Heart left ventricle (tissue), 16 donors: ENCODE data around the gene YDJC. TPM values are rescaled to one million over a fixed set of nuclear protein-coding genes. Genes with fewer than 3 reads are reported as not detected.

Experiments
- ATAC-seq, 4 donors: fragments of 200-7000 bp; cut with Tn5 transposase; one replicate each; pipeline ENCODE4 v1.9.1; 2020 to 2022; ENCODE audit warnings: moderate library complexity in 4 of 4, mild to moderate bottlenecking in 3 of 4, moderate number of reproducible peaks in 1 of 4
- DNase-seq, 5 donors: peaks; one replicate each; pipeline ENCODE4 v3.0.0-alpha.2; 2020
- H3K27ac ChIP-seq, 12 donors: fragments of 200-600 bp; sonication (generic) in 4 of 12; one replicate each; pipeline versions ENCODE4 v1.5.0 to v1.8.0; 2016 to 2022; ENCODE audit warnings: mild to moderate bottlenecking in 2 of 12
- H3K27me3 ChIP-seq, 9 donors: fragments of 200-600 bp; sonication (generic) in 2 of 9; one replicate each; pipeline versions ENCODE4 v1.5.1 to v1.8.0; 2016 to 2022; ENCODE audit warnings: mild to moderate bottlenecking in 3 of 9
- H3K36me3 ChIP-seq, 9 donors: fragments of 200-600 bp; sonication (generic) in 2 of 9; one replicate each; pipeline versions ENCODE4 v1.5.0 to v1.8.0; 2018 to 2022; ENCODE audit warnings: mild to moderate bottlenecking in 2 of 9
- H3K4me1 ChIP-seq, 12 donors: fragments of 200-600 bp; sonication (generic) in 4 of 12; one replicate each; pipeline versions ENCODE4 v1.5.0 to v1.8.0; 2016 to 2022; ENCODE audit warnings: mild to moderate bottlenecking in 3 of 12
- H3K4me3 ChIP-seq, 12 donors: fragments of 200-600 bp; sonication (generic) in 4 of 12; one replicate each; pipeline versions ENCODE4 v1.5.0 to v1.8.0; 2017 to 2022; ENCODE audit warnings: mild to moderate bottlenecking in 9 of 12, moderate library complexity in 4 of 12
- H3K9me3 ChIP-seq, 12 donors: fragments of 200-600 bp; sonication (generic) in 4 of 12; one replicate each; pipeline versions ENCODE4 v1.5.0 to v1.8.0; 2016 to 2022; ENCODE audit warnings: mild to moderate bottlenecking in 1 of 12
- POLR2A ChIP-seq, 2 donors: fragments of 450-650 bp; IDR thresholded peaks; one replicate each; pipeline ENCODE4 v1.6.1; 2017; ENCODE audit warnings: antibody characterized with exemption in 2 of 2, mild to moderate bottlenecking in 2 of 2, moderate library complexity in 2 of 2
- WGBS, 4 donors: extraction: QIAGEN DNeasy Blood & Tissue Kit in 2 of 4; methylation state at CpG; one replicate each; pipeline versions ENCODE4 v1.1.5 to v1.1.7; 2013 to 2018; 5-methylcytosine and 5-hydroxymethylcytosine counted together
- intact Hi-C, 10 donors: fragments of 100-400 bp; cut with DNase I; formaldehyde crosslinking; loops; one replicate each; pipeline versions ENCODE4 v1.11.1 to v1.14.2; 2022
- polyA plus RNA-seq, 2 donors: library from polyadenylated mRNA; stranded (reverse); fragments of 200-250 nt; gene quantifications; one replicate each; pipeline ENCODE4 v1.2.3, GENCODE V29; 2013
- total RNA-seq, 9 donors: library from RNA; depleted of rRNA in 2 of 9; stranded (reverse); fragments of >200 nt in 2 of 9; fragmentation: NEBNext Ultra II Directional in 3 of 9; extraction: Animal tissue kit (Norgen Biotek cat#: 25700) in 3 of 9; gene quantifications; one replicate each; pipeline versions ENCODE4 v1.1.0 to v1.2.4, GENCODE V29; 2016 to 2023
- TF ChIP-seq, protein P1 (sequence below), 12 donors: fragments of 200-600 bp; sonication (generic) in 4 of 12; IDR thresholded peaks; one replicate each; pipeline versions ENCODE4 v1.5.0 to v1.8.0; 2018 to 2022; ENCODE audit warnings: antibody characterized with exemption in 12 of 12, mild to moderate bottlenecking in 5 of 12
- donor health status: ischemic (EF 13 %, LVEDD 7.1; RV severe dilation, severe dysfunction).
- donor health status: healthy with polysubstance abuse.
- donor health status: DM: no; HTN: yes; CAD: no.
- donor health status: DM: no; HTN: no; CAD: no.
- donor health status: ischemic (EF 25% LVEDD 6.9; RV normal size, moderate dysfunction).
- donor health status: ischemic (EF 25% LVEDD 5.7; RV mildly dilated, moderate dysfunction).
- donor health status: healthy.
- donor health status: DM: yes; HTN: yes; CAD: no.
- donor health status: ischemic (EF 35%, LVEDD 5.7; RV mildly dilated, moderate dysfunction).
- donor health status: nonischemic (EF 11% LVEDD 7.7; RV severe dilation, severe dysfunction).
- donor health status: DM: yes; HTN: yes; CAD: no.
- donor health status: PGD.
- donor health status: ischemic (EF 29% LVEDD 5.4; RV normal size, mild dysfunction).
- donor health status: nonischemic (EF 23%, LVEDD 6.1; RV moderate dilation, normal function).

YDJC gene
- total and polyA plus RNA-seq, 11 donors: 3.0 to 19.8 (median 5.5) TPM

DNA sequence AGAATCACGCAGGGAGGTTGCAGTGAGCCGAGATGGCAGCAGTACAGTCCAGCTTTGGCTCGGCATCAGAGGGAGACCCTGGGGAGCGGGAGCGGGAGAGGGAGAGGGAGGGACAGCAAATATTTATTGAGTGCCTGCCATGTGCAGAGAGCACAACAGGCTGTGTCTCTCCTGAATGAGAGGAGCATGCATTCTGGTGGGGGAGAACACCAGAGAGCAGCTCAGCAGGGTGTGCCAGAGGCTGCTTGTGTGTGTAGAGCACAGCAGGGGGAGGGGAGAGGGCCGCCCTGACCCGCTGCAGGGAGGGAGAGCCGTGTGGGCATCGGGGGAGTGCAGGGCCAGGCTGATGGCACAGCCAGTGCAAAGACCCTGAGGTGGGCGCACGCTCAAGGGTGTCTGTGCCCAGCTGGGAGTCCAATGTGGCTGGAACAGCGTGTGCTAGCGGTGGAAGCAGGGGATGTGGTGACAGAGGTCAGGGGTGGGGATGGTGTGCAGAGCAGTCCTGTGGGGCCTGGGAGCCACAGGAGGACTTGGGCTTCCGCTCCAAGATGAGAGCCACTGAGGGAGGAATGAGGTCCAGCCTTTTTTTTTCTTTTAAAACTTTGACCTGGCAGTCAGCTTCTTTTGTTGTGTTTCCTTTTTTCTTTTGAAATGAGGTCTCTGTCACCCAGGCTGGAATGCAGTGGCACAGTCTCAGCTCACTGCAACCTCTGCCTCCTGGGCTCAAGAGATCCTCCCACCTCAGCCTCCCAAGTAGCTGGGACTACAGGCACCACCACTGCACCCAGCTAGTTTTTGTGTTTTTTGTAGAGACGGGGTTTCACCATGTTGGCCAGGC lies 48.0 kb upstream of the YDJC start:
- intact Hi-C loops: no loop called here
- TF ChIP-seq POLR2A (IDR thresholded peaks at IDR 0.05): no peak
- TF ChIP-seq, protein P1, sequence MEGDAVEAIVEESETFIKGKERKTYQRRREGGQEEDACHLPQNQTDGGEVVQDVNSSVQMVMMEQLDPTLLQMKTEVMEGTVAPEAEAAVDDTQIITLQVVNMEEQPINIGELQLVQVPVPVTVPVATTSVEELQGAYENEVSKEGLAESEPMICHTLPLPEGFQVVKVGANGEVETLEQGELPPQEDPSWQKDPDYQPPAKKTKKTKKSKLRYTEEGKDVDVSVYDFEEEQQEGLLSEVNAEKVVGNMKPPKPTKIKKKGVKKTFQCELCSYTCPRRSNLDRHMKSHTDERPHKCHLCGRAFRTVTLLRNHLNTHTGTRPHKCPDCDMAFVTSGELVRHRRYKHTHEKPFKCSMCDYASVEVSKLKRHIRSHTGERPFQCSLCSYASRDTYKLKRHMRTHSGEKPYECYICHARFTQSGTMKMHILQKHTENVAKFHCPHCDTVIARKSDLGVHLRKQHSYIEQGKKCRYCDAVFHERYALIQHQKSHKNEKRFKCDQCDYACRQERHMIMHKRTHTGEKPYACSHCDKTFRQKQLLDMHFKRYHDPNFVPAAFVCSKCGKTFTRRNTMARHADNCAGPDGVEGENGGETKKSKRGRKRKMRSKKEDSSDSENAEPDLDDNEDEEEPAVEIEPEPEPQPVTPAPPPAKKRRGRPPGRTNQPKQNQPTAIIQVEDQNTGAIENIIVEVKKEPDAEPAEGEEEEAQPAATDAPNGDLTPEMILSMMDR (IDR thresholded peaks at IDR 0.05): no peak
- Histone ChIP-seq H3K27ac (no peak overlapping the region), H3K36me3 (peaks cover 4 to 58% (median 52%) of the 10 kb centered on the region in 9 donors), H3K4me3 (no peak overlapping the region), H3K27me3 (no peaks in the 10 kb centered on the region), H3K9me3 (no peaks in the 10 kb centered on the region), H3K4me1 (no peaks in the 10 kb centered on the region)
- WGBS, 4 donors: 85 to 89% (median 85%) methylated on average over 14 to 15 of the region's 15 CpGs
- ATAC-seq (peak in 1 of 4 donors; percentile 16), DNase-seq (no peak)

DNA sequence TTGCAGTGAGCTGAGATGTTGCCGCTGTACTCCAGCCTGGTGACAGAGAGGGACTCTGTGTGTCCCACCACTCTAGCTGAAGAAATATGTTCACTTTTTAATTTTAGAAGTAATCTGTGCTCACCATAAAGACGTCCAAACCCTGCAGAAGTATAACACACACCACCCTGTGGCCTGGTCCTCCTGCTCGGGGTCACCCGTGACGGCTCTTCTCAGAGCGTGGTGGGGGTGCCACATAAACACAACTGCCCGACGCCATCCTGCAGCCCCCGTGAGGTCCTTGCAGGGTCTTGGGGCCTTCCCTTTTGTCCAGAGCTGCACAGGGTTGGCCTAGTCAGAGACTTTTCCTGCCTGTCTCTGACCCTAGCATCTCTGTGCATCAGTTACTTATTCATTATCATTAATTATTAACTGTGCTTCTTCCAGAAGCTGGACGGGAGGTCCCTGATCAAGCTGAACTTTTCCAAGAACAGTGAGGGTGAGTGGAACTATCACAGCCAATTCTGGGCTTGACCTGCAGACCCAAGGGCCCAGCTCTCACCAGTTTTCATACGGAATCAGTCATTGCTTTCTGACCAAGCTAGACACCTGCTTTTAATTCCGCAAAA lies 44.9 kb upstream of the YDJC start:
- Histone ChIP-seq H3K27me3 (no peaks in the 10 kb centered on the region), H3K4me3 (no peak overlapping the region), H3K4me1 (peaks cover 0 to 13% (median 0%) of the 10 kb centered on the region in 12 donors), H3K27ac (no peak overlapping the region), H3K36me3 (peaks cover 4 to 67% (median 61%) of the 10 kb centered on the region in 9 donors), H3K9me3 (no peaks in the 10 kb centered on the region)
- TF ChIP-seq, protein P1 (IDR thresholded peaks at IDR 0.05): no peak
- TF ChIP-seq POLR2A (IDR thresholded peaks at IDR 0.05): no peak
- intact Hi-C loops: no loop called here
- ATAC-seq (no peak), DNase-seq (peak in 1 of 5 donors; percentile 22)
- 94 to 99% (median 96%) methylated on average over 12 of the region's 12 CpGs for WGBS, 4 donors

DNA sequence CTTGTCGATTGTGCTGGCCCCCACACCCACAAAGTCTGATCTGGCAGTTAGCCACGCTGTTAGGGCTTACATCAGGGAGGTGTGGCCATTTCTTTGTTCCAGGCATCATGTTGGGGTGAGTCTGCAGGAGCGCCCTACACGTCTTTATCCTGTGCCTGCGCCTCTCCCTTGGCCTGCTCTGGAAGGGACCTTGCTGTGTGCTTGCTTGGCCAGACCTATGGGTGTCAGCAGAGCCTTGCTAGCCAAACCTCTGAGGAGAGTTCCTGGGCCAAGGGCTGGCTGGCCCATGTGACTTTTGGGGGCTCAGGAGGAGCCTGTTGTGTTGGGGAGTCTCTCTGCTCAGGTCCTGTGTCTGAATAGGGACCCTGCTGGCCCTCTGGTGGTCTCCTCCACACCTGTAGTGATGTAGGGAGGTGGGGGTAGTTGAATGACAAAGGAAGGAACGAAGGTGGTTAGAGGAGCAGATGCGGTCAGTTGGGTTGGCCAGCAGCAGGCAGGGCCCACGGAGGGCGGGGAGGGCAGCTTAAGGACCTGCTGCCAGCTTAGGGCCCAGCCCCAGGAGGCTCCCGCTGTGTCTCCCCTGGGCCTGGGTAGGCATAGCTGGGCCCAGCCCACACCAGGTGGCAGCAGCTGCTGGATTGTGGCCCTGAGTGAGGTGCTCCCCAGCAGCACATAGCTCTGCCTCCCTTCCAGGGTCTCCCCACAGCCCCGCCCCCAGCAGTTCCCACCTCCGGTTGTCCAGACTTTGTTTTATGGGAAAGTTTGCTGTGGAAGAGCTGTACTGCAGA lies 43.9 kb upstream of the YDJC start:
- ATAC-seq: no peak
- Histone ChIP-seq H3K27me3 (no peaks in the 10 kb centered on the region), H3K36me3 (peaks cover 4 to 71% (median 64%) of the 10 kb centered on the region in 9 donors), H3K4me1 (peaks cover 0 to 13% (median 0%) of the 10 kb centered on the region in 12 donors), H3K4me3 (no peak overlapping the region), H3K9me3 (no peaks in the 10 kb centered on the region), H3K27ac (no peak overlapping the region)
- 87 to 97% (median 92%) methylated on average over 12 of the region's 12 CpGs for WGBS, 4 donors
- DNase-seq: peak in 1 of 5 donors; percentile 41
- TF ChIP-seq, protein P1 (IDR thresholded peaks at IDR 0.05): no peak
- TF ChIP-seq POLR2A (IDR thresholded peaks at IDR 0.05): no peak
- intact Hi-C loops: no loop called here
